ENCODE data around the gene PSME2. TPM values are rescaled to one million over a fixed set of nuclear protein-coding genes. Genes with fewer than 3 reads are reported as not detected.

The PSME2 gene
- polyA plus RNA-seq, 1 donor from 2014 or later, result 73.3 TPM

GRCh38 chr14:24131549-24131966 is 14.9 kb downstream of the PSME2 start:
- no peaks in the 10 kb centered on the region for H3K9me2 ChIP-seq (ENCODE audit: insufficient read depth, low read length)
- no peak overlapping the region for H3K4me2 ChIP-seq (ENCODE audit: low read length)
- H3F3A ChIP-seq (ENCODE audit: insufficient read depth, low read length, poor library complexity, severe bottlenecking), result no peaks in the 10 kb centered on the region
- H3K9me3 ChIP-seq (ENCODE audit: low read length), result no peaks in the 10 kb centered on the region
- H3K36me3 ChIP-seq (ENCODE audit: insufficient read depth, low read length), result no peaks in the 10 kb centered on the region
- H3K4me3 ChIP-seq (ENCODE audit: low read length), result no peak overlapping the region
- TF ChIP-seq TAF1 (IDR thresholded peaks at IDR 0.05; ENCODE audit: low read depth) (no peak), SMC3 (conservative IDR thresholded peaks at IDR 0.05; ENCODE audit: poor library complexity) (no peak), RAD21 (conservative IDR thresholded peaks at IDR 0.05) (no peak), MXI1 (conservative IDR thresholded peaks at IDR 0.05; ENCODE audit: poor library complexity, severe bottlenecking) (no peak), EP300 (conservative IDR thresholded peaks at IDR 0.05; ENCODE audit: poor library complexity, severe bottlenecking) (no peak), EZH2 (IDR thresholded peaks at IDR 0.05; ENCODE audit: borderline replicate concordance, insufficient read depth, low read length, poor library complexity, severe bottlenecking) (no peak), POLR2AphosphoS5 (IDR thresholded peaks at IDR 0.05) (no peak)
- TF ChIP-seq, protein P1, sequence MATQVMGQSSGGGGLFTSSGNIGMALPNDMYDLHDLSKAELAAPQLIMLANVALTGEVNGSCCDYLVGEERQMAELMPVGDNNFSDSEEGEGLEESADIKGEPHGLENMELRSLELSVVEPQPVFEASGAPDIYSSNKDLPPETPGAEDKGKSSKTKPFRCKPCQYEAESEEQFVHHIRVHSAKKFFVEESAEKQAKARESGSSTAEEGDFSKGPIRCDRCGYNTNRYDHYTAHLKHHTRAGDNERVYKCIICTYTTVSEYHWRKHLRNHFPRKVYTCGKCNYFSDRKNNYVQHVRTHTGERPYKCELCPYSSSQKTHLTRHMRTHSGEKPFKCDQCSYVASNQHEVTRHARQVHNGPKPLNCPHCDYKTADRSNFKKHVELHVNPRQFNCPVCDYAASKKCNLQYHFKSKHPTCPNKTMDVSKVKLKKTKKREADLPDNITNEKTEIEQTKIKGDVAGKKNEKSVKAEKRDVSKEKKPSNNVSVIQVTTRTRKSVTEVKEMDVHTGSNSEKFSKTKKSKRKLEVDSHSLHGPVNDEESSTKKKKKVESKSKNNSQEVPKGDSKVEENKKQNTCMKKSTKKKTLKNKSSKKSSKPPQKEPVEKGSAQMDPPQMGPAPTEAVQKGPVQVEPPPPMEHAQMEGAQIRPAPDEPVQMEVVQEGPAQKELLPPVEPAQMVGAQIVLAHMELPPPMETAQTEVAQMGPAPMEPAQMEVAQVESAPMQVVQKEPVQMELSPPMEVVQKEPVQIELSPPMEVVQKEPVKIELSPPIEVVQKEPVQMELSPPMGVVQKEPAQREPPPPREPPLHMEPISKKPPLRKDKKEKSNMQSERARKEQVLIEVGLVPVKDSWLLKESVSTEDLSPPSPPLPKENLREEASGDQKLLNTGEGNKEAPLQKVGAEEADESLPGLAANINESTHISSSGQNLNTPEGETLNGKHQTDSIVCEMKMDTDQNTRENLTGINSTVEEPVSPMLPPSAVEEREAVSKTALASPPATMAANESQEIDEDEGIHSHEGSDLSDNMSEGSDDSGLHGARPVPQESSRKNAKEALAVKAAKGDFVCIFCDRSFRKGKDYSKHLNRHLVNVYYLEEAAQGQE (IDR thresholded peaks at IDR 0.05; ENCODE audit: borderline replicate concordance), result no peak
- TF ChIP-seq, protein P2, sequence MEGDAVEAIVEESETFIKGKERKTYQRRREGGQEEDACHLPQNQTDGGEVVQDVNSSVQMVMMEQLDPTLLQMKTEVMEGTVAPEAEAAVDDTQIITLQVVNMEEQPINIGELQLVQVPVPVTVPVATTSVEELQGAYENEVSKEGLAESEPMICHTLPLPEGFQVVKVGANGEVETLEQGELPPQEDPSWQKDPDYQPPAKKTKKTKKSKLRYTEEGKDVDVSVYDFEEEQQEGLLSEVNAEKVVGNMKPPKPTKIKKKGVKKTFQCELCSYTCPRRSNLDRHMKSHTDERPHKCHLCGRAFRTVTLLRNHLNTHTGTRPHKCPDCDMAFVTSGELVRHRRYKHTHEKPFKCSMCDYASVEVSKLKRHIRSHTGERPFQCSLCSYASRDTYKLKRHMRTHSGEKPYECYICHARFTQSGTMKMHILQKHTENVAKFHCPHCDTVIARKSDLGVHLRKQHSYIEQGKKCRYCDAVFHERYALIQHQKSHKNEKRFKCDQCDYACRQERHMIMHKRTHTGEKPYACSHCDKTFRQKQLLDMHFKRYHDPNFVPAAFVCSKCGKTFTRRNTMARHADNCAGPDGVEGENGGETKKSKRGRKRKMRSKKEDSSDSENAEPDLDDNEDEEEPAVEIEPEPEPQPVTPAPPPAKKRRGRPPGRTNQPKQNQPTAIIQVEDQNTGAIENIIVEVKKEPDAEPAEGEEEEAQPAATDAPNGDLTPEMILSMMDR (IDR thresholded peaks at IDR 0.05; ENCODE audit: poor library complexity, severe bottlenecking), result no peak
- H4K20me1 ChIP-seq (ENCODE audit: insufficient read depth), result no peaks in the 10 kb centered on the region
- H3K27me3 ChIP-seq (ENCODE audit: insufficient read depth, low read depth, low read length), result no peaks in the 10 kb centered on the region
- no peak overlapping the region for H3K9ac ChIP-seq (ENCODE audit: low read length)
- no peak overlapping the region for H2AFZ ChIP-seq (ENCODE audit: low read depth, low read length)
- H3K27ac ChIP-seq (ENCODE audit: low read length), result no peak overlapping the region
- no peaks in the 10 kb centered on the region for H3K79me2 ChIP-seq (replicated peaks; ENCODE audit: insufficient read depth, low read length)

GRCh38 chr14:24130717-24131548 is 15.5 kb downstream of the PSME2 start:
- Histone ChIP-seq H3K9ac (ENCODE audit: low read length) (no peak overlapping the region), H2AFZ (ENCODE audit: low read depth, low read length) (no peak overlapping the region), H3K36me3 (ENCODE audit: insufficient read depth, low read length) (no peaks in the 10 kb centered on the region), H3K27ac (ENCODE audit: low read length) (no peak overlapping the region), H3K4me3 (ENCODE audit: low read length) (no peak overlapping the region), H3K9me3 (ENCODE audit: low read length) (no peaks in the 10 kb centered on the region), H3F3A (ENCODE audit: insufficient read depth, low read length, poor library complexity, severe bottlenecking) (no peaks in the 10 kb centered on the region), H3K4me2 (ENCODE audit: low read length) (no peak overlapping the region), H3K27me3 (ENCODE audit: insufficient read depth, low read depth, low read length) (no peaks in the 10 kb centered on the region), H3K9me2 (ENCODE audit: insufficient read depth, low read length) (no peaks in the 10 kb centered on the region), H3K79me2 (replicated peaks; ENCODE audit: insufficient read depth, low read length) (no peaks in the 10 kb centered on the region), H4K20me1 (ENCODE audit: insufficient read depth) (no peaks in the 10 kb centered on the region)
- no peak for TF ChIP-seq RAD21 (conservative IDR thresholded peaks at IDR 0.05)
- no peak for TF ChIP-seq TAF1 (IDR thresholded peaks at IDR 0.05; ENCODE audit: low read depth)
- TF ChIP-seq POLR2AphosphoS5 (IDR thresholded peaks at IDR 0.05), result no peak
- TF ChIP-seq, protein P2 (IDR thresholded peaks at IDR 0.05; ENCODE audit: poor library complexity, severe bottlenecking), result no peak
- no peak for TF ChIP-seq MXI1 (conservative IDR thresholded peaks at IDR 0.05; ENCODE audit: poor library complexity, severe bottlenecking)
- TF ChIP-seq EP300 (conservative IDR thresholded peaks at IDR 0.05; ENCODE audit: poor library complexity, severe bottlenecking), result no peak
- TF ChIP-seq, protein P1 (IDR thresholded peaks at IDR 0.05; ENCODE audit: borderline replicate concordance), result no peak

Data from neural cell (in vitro differentiated cells).